Parathyroid adenoma (tissue), 2 donors: ENCODE measurements around the gene SCN5A.
"Not testable (repeated sequence)": the region's sequence is repeated elsewhere in the genome, so short reads cannot be mapped to it uniquely, and the experiment has no call there.

Source experiments
- H2AFZ ChIP-seq: fragments of 300-600 bp; sonication (generic); one replicate; pipeline ENCODE4 v1.7.0; 2017; ENCODE audit warnings: antibody characterized with exemption, mild to moderate bottlenecking
- H3K27ac ChIP-seq: fragments of 300-600 bp; sonication (generic); one replicate; pipeline ENCODE4 v1.7.0; 2017
- H3K27me3 ChIP-seq: fragments of 300-600 bp; sonication (generic); one replicate; pipeline ENCODE4 v1.7.0; 2017; ENCODE audit warnings: low read length; ENCODE audit not compliant: control insufficient read depth, insufficient read depth
- H3K36me3 ChIP-seq: fragments of 300-600 bp; sonication (generic); one replicate; pipeline ENCODE4 v1.7.0; 2017; ENCODE audit warnings: low read length; ENCODE audit not compliant: control insufficient read depth, insufficient read depth
- H3K4me1 ChIP-seq: fragments of 300-600 bp; sonication (generic); one replicate; pipeline ENCODE4 v1.7.0; 2017; ENCODE audit warnings: control low read depth
- H3K4me2 ChIP-seq: fragments of 300-600 bp; sonication (generic); one replicate; pipeline ENCODE4 v1.7.0; 2017; ENCODE audit warnings: low read length
- H3K4me3 ChIP-seq: fragments of 300-600 bp; sonication (generic); one replicate; pipeline ENCODE4 v1.7.0; 2017; ENCODE audit warnings: low read depth, low read length
- H3K79me2 ChIP-seq: fragments of 300-600 bp; sonication (generic); one replicate; pipeline ENCODE4 v1.7.0; 2017; ENCODE audit warnings: control low read depth
- H3K9ac ChIP-seq: fragments of 300-600 bp; sonication (generic); one replicate; pipeline ENCODE4 v1.7.0; 2017; ENCODE audit warnings: mild to moderate bottlenecking
- H3K9me3 ChIP-seq: fragments of 300-600 bp; sonication (generic); one replicate; pipeline ENCODE4 v1.7.0; 2017; ENCODE audit warnings: low read length; ENCODE audit not compliant: control insufficient read depth
- TF ChIP-seq, protein P1 (sequence below): fragments of 300-600 bp; sonication (generic); IDR thresholded peaks from one replicate; pipeline ENCODE4 v1.7.0; 2017; ENCODE audit warnings: antibody characterized with exemption, mild to moderate bottlenecking
- donor health status: primary hyperparathyroidism.

SCN5A gene

DNA sequence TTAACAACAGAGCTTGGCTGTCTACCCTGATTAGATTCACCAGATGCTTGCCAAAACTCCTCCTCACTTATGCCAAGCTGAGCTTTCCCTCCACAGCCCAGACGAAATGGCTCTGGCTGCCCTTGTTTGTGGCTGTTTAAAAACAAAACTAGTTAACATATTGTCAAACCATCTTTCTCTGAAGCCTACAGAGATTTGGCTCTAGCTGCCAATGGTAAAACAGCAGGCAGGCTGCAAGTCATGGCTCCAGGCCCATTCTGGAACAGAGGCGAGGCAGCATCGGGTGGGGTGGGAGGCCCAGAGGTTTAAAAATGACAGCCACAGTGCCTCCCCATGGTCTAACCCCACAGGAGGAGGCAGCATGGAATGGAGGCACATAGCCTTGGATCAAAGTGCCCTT, 75.9 kb downstream of the SCN5A start:
- H3K4me3 ChIP-seq: no peak overlapping the region
- TF ChIP-seq, protein P1, sequence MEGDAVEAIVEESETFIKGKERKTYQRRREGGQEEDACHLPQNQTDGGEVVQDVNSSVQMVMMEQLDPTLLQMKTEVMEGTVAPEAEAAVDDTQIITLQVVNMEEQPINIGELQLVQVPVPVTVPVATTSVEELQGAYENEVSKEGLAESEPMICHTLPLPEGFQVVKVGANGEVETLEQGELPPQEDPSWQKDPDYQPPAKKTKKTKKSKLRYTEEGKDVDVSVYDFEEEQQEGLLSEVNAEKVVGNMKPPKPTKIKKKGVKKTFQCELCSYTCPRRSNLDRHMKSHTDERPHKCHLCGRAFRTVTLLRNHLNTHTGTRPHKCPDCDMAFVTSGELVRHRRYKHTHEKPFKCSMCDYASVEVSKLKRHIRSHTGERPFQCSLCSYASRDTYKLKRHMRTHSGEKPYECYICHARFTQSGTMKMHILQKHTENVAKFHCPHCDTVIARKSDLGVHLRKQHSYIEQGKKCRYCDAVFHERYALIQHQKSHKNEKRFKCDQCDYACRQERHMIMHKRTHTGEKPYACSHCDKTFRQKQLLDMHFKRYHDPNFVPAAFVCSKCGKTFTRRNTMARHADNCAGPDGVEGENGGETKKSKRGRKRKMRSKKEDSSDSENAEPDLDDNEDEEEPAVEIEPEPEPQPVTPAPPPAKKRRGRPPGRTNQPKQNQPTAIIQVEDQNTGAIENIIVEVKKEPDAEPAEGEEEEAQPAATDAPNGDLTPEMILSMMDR: no peak
- no peak overlapping the region for H3K9ac ChIP-seq
- no peaks in the 10 kb centered on the region for H3K4me1 ChIP-seq
- no peak overlapping the region for H2AFZ ChIP-seq
- no peak overlapping the region for H3K4me2 ChIP-seq
- no peaks in the 10 kb centered on the region for H3K9me3 ChIP-seq
- no peak overlapping the region for H3K27ac ChIP-seq
- no peaks in the 10 kb centered on the region for H3K27me3 ChIP-seq
- no peaks in the 10 kb centered on the region for H3K79me2 ChIP-seq
- no peaks in the 10 kb centered on the region for H3K36me3 ChIP-seq

DNA sequence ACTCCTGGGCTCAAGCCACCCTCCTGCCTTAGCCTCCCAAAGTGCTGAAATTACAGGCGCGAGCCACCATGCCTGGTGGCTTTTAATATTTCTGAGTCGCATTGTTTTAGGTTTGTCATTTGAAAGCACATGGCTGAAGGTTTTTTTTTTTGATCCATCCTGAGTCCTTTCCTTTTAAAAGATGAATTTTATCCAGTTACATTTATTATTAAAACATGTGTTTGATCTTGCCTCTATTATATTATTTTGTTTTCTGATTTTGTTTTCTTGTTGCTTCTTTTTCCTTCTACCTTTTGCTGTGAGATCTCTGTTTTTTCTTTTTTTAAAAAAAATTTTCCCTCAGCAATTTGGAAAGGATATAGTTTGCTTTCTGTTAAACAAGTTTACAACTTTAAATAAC, 76.4 kb downstream of the SCN5A start:
- Histone ChIP-seq H3K4me2 (no peak overlapping the region), H3K4me3 (no peak overlapping the region), H3K27me3 (no peaks in the 10 kb centered on the region), H2AFZ (no peak overlapping the region), H3K9me3 (no peaks in the 10 kb centered on the region), H3K36me3 (no peaks in the 10 kb centered on the region), H3K27ac (no peak overlapping the region), H3K4me1 (no peaks in the 10 kb centered on the region), H3K79me2 (no peaks in the 10 kb centered on the region), H3K9ac (no peak overlapping the region)
- TF ChIP-seq, protein P1: no peak

DNA sequence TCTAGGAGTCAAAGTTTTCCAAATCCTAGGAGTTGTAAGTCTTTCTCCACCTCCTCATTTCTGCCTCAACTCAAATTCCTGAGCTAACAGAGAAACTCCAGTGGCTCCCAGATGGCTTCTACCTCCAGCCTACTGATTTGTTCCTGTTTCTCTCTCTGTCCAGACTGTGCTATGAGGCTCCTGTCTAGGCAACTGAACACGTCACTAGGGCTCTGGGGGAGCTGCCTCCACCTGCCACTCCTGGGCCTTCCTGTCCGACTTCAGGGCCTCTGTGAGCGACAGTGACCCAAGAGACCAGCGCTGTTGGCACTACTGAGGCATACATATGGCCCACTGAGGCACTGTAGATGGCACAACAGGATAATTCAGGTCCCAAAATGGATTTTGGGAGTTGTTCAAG, 82.0 kb downstream of the SCN5A start:
- TF ChIP-seq, protein P1: no peak
- Histone ChIP-seq H3K4me3 (no peak overlapping the region), H3K9ac (no peak overlapping the region), H3K36me3 (no peaks in the 10 kb centered on the region), H2AFZ (no peak overlapping the region), H3K9me3 (no peaks in the 10 kb centered on the region), H3K79me2 (no peaks in the 10 kb centered on the region), H3K27me3 (no peaks in the 10 kb centered on the region), H3K4me2 (no peak overlapping the region), H3K4me1 (no peaks in the 10 kb centered on the region), H3K27ac (no peak overlapping the region)

DNA sequence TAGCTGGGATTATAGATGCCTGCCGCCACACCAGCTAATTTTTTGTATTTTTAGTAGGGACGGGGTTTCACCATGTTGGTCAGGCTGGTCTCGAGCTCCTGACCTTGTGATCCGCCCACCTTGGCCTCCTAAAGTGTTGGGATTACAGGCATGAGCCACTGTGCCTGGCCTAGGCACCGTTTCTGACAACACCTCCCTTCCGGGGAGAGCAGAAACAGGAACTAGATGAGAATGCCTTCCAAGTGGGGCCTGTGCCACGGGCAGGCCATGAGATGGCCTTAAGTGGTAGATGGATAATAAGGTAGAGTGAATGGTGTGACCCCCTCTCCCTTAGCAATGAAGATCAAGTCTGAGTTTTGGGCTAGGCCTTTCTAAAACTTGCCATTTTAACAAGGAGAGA, 82.7 kb downstream of the SCN5A start:
- H3K4me2 ChIP-seq, H3K36me3 ChIP-seq, H3K27me3 ChIP-seq, H3K4me1 ChIP-seq, H3K27ac ChIP-seq, H3K9me3 ChIP-seq, H3K9ac ChIP-seq, H3K4me3 ChIP-seq, H3K79me2 ChIP-seq, H2AFZ ChIP-seq: not testable (repeated sequence)

DNA sequence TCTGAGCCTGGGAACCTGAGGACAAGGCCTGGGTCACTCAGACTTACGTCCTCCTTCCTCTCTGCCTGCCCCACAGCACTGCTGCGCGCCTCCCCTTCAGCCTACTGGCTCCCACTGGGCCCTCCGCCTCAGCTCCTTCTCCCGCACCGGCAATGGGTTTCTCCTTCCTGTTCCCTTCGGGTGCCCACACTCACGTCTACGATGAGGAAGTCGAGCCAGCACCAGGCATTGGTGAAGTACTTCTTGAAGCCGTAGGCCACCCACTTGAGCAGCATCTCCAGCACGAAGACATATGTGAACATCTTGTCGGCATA, 83.3 kb downstream of the SCN5A start:
- no peaks in the 10 kb centered on the region for H3K36me3 ChIP-seq

More for the DNA sequence above, 83.3 kb downstream of the SCN5A start:
- no peak overlapping the region for H3K4me3 ChIP-seq
- no peaks in the 10 kb centered on the region for H3K4me1 ChIP-seq
- no peak overlapping the region for H2AFZ ChIP-seq
- TF ChIP-seq, protein P1: no peak
- no peaks in the 10 kb centered on the region for H3K27me3 ChIP-seq
- no peak overlapping the region for H3K27ac ChIP-seq
- H3K4me2 ChIP-seq: no peak overlapping the region
- H3K9ac ChIP-seq: no peak overlapping the region
- no peaks in the 10 kb centered on the region for H3K9me3 ChIP-seq
- H3K79me2 ChIP-seq: no peaks in the 10 kb centered on the region
